ENCODE results near the gene PGAM1.
A peak's percentile ranks its signal among the peaks of the same experiment; 100 is the strongest.

DNA sequence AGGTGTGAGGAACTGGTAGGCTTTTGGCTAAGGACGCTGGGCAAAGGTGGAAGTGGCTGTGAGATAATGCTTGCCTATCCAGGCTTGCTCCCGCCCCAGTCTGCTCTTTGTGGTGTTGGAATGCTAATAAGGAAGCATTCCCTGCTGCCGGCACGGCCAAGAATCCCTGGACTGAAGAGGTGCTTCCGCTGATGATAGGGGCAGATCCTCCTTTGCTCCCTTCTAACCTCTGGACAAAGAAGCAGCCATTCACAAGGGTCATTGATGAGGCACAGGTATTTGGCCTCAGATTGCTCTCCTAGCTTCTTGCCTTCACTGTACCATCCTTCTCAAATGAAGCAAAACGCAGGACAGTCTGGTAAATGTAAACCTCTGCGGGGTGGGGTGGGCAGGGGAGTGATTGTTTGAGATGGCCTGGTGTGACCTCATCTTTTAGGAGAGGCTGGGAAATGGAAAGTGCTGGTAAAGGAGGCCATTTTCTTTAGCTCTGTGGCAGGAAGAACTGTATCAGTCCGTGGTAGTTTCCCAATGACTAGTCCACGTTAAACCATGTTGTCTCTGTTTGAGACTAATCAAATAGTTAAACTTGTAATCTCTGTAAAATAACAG lies 1.7 kb downstream of the PGAM1 start:
- TF ChIP-seq, protein P1, sequence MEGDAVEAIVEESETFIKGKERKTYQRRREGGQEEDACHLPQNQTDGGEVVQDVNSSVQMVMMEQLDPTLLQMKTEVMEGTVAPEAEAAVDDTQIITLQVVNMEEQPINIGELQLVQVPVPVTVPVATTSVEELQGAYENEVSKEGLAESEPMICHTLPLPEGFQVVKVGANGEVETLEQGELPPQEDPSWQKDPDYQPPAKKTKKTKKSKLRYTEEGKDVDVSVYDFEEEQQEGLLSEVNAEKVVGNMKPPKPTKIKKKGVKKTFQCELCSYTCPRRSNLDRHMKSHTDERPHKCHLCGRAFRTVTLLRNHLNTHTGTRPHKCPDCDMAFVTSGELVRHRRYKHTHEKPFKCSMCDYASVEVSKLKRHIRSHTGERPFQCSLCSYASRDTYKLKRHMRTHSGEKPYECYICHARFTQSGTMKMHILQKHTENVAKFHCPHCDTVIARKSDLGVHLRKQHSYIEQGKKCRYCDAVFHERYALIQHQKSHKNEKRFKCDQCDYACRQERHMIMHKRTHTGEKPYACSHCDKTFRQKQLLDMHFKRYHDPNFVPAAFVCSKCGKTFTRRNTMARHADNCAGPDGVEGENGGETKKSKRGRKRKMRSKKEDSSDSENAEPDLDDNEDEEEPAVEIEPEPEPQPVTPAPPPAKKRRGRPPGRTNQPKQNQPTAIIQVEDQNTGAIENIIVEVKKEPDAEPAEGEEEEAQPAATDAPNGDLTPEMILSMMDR (IDR thresholded peaks at IDR 0.05): no peak
- TF ChIP-seq POLR2AphosphoS5 (IDR thresholded peaks at IDR 0.05) (peak in 1 of 3 donors; percentile 13), POLR2A (IDR thresholded peaks at IDR 0.05) (no peak)

Data from breast epithelium (tissue), 3 donors.